Measurements from ENCODE around the gene COPS8. TPM values are rescaled to one million over a fixed set of nuclear protein-coding genes. Genes with fewer than 3 reads are reported as not detected.

The COPS8 gene
- total and polyA plus RNA-seq, 2 experiments from 2014 or later: 99.7 to 139 TPM

DNA sequence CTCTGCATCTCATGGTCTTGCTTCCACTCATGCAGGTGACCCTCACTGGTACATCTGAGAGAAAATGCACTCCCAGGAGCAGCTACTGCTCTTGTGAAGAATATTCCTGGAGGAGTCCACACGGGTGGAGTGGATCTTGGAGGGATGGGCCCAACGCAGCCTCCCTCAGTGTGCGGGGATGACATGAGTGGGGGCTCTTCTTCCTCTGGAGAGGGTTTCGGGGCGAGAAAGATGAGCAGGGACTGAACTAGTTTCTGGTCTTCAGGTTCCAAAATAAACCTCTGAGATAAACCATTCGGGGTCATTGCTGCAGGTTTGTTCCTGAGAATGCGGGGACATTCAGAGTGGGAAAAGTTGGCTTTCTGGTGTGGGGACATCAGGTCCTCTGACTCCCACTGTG lies 39.1 kb downstream of the COPS8 start:
- Histone ChIP-seq H3K27ac (no peak overlapping the region), H3K4me3 (no peak overlapping the region), H3K4me1 (ENCODE audit: low read depth) (no peaks in the 10 kb centered on the region), H3K36me3 (no peaks in the 10 kb centered on the region), H3K9me3 (ENCODE audit: low read depth) (no peaks in the 10 kb centered on the region), H3K27me3 (no peaks in the 10 kb centered on the region)
- TF ChIP-seq, protein P1, sequence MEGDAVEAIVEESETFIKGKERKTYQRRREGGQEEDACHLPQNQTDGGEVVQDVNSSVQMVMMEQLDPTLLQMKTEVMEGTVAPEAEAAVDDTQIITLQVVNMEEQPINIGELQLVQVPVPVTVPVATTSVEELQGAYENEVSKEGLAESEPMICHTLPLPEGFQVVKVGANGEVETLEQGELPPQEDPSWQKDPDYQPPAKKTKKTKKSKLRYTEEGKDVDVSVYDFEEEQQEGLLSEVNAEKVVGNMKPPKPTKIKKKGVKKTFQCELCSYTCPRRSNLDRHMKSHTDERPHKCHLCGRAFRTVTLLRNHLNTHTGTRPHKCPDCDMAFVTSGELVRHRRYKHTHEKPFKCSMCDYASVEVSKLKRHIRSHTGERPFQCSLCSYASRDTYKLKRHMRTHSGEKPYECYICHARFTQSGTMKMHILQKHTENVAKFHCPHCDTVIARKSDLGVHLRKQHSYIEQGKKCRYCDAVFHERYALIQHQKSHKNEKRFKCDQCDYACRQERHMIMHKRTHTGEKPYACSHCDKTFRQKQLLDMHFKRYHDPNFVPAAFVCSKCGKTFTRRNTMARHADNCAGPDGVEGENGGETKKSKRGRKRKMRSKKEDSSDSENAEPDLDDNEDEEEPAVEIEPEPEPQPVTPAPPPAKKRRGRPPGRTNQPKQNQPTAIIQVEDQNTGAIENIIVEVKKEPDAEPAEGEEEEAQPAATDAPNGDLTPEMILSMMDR (IDR thresholded peaks at IDR 0.05; ENCODE audit: low read depth, low read length): no peak
- DNase-seq (ENCODE audit: low read depth in 1 of 2, low spot score in 1 of 2): no peak

DNA sequence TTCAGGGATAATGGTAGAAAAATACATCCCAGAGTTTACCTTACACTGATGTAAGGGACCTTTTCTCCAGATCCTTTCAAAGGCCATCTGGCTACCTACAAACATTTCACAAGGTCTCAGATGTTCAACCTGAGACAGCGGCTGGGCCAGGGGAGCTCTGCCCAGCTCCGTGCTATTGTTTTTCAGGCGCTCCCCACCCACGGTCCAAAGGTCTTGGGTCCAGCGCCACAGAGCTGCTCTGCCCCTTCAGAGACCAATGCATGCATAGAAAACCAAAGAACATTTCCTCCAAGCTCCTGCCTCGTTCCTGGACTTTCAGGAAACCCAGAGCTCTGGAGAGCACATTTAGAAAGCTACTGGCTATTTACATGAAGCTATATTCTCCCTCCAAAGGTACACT lies 40.3 kb downstream of the COPS8 start:
- no peak overlapping the region for H3K27ac ChIP-seq

DNA sequence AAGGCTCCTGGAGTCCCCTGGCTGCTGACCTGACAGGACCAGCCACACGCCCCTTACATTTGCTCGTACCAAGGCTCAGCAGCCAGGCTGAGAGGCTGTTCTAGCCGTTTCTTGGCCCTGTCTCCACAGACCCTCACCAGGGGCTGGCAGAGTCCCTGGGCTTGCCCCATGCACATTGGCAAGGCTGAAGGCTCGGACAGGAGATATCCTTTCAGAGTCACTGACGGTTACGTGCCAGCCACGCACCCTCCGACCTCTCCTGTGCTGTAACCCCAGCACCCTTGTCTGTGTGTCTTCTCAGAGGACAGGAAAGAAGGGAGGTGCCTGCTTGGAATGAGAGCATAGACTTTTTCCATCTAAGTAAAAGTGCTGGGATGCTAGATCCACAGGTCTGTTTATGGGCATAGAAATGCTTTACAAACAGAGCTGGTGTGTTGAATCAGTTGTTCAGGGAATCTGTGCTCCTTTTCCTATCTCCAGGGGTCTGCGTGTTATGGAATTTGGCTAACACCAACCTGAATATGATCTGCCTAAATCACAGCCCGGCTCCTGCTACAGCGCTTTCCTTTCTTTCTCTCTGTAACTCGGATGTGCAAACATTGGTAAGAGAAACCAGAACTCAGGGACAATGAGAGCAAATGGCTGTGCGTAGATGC lies 41.0 kb downstream of the COPS8 start:
- no peaks in the 10 kb centered on the region for H3K9me3 ChIP-seq (ENCODE audit: low read depth)
- H3K36me3 ChIP-seq: no peaks in the 10 kb centered on the region
- no peaks in the 10 kb centered on the region for H3K4me1 ChIP-seq (ENCODE audit: low read depth)
- no peak overlapping the region for H3K4me3 ChIP-seq
- peak in 1 of 2 donors; percentile 8 for DNase-seq (ENCODE audit: low read depth in 1 of 2, low spot score in 1 of 2)
- TF ChIP-seq, protein P1 (IDR thresholded peaks at IDR 0.05; ENCODE audit: low read depth, low read length): no peak
- H3K27ac ChIP-seq: no peak overlapping the region
- no peaks in the 10 kb centered on the region for H3K27me3 ChIP-seq

More for the DNA sequence above, 40.3 kb downstream of the COPS8 start:
- H3K4me1 ChIP-seq (ENCODE audit: low read depth): no peaks in the 10 kb centered on the region
- TF ChIP-seq, protein P1 (IDR thresholded peaks at IDR 0.05; ENCODE audit: low read depth, low read length): no peak
- no peak overlapping the region for H3K4me3 ChIP-seq
- no peaks in the 10 kb centered on the region for H3K9me3 ChIP-seq (ENCODE audit: low read depth)
- no peaks in the 10 kb centered on the region for H3K27me3 ChIP-seq
- no peak for DNase-seq (ENCODE audit: low read depth in 1 of 2, low spot score in 1 of 2)
- H3K36me3 ChIP-seq: no peaks in the 10 kb centered on the region

DNA sequence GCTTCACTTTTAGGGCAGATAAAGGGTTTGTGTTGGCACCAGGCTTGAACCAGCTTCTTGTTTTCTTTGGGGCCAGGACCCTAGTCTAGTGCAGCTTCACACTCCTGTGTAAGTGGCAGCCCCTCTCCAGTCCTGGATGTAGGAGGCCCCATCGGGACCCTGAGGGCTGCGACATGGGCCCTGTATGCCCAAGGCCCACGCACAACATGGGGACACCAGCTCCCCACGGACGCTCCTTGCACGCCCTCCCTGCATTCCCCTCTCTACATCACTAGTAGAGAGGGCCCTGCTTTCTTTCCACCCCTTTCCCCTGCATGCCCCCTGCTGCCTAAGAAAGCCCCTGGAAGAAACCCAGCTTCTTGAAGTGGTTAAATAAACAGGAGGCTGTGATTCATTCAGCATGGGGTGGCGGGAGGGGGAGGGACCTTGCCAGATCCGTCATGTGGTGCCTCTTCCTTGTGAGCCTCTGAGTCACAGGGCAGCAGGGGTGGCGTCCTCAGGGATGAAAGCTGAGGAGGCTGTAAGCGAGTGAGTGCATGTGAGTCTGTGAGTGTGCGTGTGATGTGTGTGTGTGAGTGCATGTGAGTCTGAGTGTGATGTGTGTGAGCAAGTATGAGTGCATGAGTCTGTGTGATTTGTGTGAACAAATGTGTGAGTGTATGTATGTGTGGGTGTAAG lies 42.5 kb downstream of the COPS8 start:
- Histone ChIP-seq H3K9me3 (ENCODE audit: low read depth) (no peaks in the 10 kb centered on the region), H3K27me3 (no peaks in the 10 kb centered on the region), H3K4me3 (no peak overlapping the region), H3K27ac (no peak overlapping the region), H3K4me1 (ENCODE audit: low read depth) (no peaks in the 10 kb centered on the region), H3K36me3 (no peaks in the 10 kb centered on the region)
- TF ChIP-seq, protein P1 (IDR thresholded peaks at IDR 0.05; ENCODE audit: low read depth, low read length): peak; percentile 21
- DNase-seq (ENCODE audit: low read depth in 1 of 2, low spot score in 1 of 2): peak in 1 of 2 donors; percentile 99

DNA sequence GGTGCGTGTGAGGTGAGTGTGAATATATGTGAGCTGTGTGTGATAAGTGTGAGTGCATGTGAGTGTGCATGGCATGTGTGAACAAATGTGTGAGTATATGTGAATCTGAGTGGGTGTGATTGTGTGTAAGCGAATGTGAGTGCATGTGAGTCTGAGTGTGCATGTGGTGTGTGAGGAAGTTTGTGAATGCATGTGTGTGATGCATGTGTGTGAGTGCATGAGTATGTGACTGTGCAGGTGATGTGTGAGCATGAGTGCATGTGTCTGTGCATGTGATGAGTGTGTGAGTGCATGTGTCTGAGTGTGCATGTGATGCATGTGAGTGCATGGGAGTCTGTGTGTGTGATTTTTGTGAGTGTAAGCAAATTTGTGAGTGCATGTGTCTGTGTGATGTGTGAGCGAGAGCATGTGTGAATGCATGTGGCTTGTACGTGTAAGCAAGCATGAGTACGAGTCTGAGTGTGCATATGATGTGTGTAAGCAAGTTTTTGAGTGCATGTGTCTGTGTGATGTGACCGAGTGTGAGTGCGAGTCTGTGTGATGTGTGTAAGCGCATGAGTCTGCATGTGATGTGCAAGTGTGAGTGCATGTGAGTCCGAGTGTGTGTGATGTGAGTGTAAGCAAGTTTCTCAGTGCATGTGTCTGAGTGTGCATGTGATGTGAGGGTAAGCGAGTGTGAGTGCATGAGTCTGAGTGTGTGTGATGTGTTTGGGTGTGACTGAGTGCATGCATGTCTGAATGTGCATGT lies 43.3 kb downstream of the COPS8 start:
- DNase-seq (ENCODE audit: low read depth in 1 of 2, low spot score in 1 of 2): no peak
- Histone ChIP-seq H3K4me3 (no peak overlapping the region), H3K9me3 (ENCODE audit: low read depth) (no peaks in the 10 kb centered on the region), H3K36me3 (no peaks in the 10 kb centered on the region), H3K27ac (no peak overlapping the region), H3K4me1 (ENCODE audit: low read depth) (no peaks in the 10 kb centered on the region), H3K27me3 (no peaks in the 10 kb centered on the region)
- TF ChIP-seq, protein P1 (IDR thresholded peaks at IDR 0.05; ENCODE audit: low read depth, low read length): no peak
